Bronchial epithelial cell (primary cell): ENCODE measurements around the gene RAI2. TPM values are rescaled to one million over a fixed set of nuclear protein-coding genes. Genes with fewer than 3 reads are reported as not detected.
A peak's percentile ranks its signal among the peaks of the same experiment; 100 is the strongest.

Source experiments
- DNase-seq: peaks from one replicate; pipeline ENCODE4 v3.0.0-alpha.2; 2010; ENCODE audit warnings: low read depth
- FAIRE-seq: peaks from 2 replicates; lab custom pipeline; 2011; peaks lifted over from hg19 to GRCh38; lab: Jason Lieb, UNC
- H3K27me3 ChIP-seq: 2 replicates; pipeline ENCODE4 v1.5.1; 2011; ENCODE audit warnings: low read length; ENCODE audit not compliant: control insufficient read depth, insufficient read depth
- H3K36me3 ChIP-seq: 2 replicates; pipeline ENCODE4 v1.5.1; 2011; ENCODE audit warnings: low read length; ENCODE audit not compliant: control insufficient read depth, insufficient read depth
- H3K4me3 ChIP-seq: 2 replicates; pipeline ENCODE4 v1.5.1; 2011; ENCODE audit warnings: mild to moderate bottlenecking, low read depth, low read length, control low read depth
- CTCF ChIP-seq: IDR thresholded peaks from 2 replicates; pipeline ENCODE4 v1.5.1; 2011; ENCODE audit warnings: mild to moderate bottlenecking, moderate library complexity, low read length, control low read depth, inconsistent platforms; ENCODE audit not compliant: insufficient read depth, severe bottlenecking
- total RNA-seq: library from RNA; depleted of rRNA; stranded (reverse); fragments of >200 nt; gene quantifications from 2 replicates; pipeline ENCODE4 v1.2.1, GENCODE V29; 2014

RAI2 gene
- total RNA-seq, 1 donor from 2014 or later = not detected

- no peak for TF ChIP-seq CTCF
- FAIRE-seq = no peak
- no peak overlapping the region for H3K4me3 ChIP-seq
- no peaks in the 10 kb centered on the region for H3K36me3 ChIP-seq
- no peaks in the 10 kb centered on the region for H3K27me3 ChIP-seq
- DNase-seq = no peak
Observed at GRCh38 chrX:17818726-17819125, 42.4 kb downstream of the RAI2 start.

- Histone ChIP-seq H3K4me3 (no peak overlapping the region), H3K36me3 (no peaks in the 10 kb centered on the region), H3K27me3 (no peaks in the 10 kb centered on the region)
- DNase-seq (no peak), FAIRE-seq (no peak)
- TF ChIP-seq CTCF = no peak
Observed at GRCh38 chrX:17817251-17817650, 43.8 kb downstream of the RAI2 start.

- TF ChIP-seq CTCF = no peak
- FAIRE-seq (no peak), DNase-seq (peak; percentile 7)
- no peaks in the 10 kb centered on the region for H3K36me3 ChIP-seq
- H3K4me3 ChIP-seq = no peak overlapping the region
- no peaks in the 10 kb centered on the region for H3K27me3 ChIP-seq
Observed at GRCh38 chrX:17814557-17814956, 46.5 kb downstream of the RAI2 start.

- Histone ChIP-seq H3K4me3 (no peak overlapping the region), H3K36me3 (no peaks in the 10 kb centered on the region), H3K27me3 (no peaks in the 10 kb centered on the region)
- DNase-seq (no peak), FAIRE-seq (no peak)
- no peak for TF ChIP-seq CTCF
Observed at GRCh38 chrX:17814059-17814458, 47.0 kb downstream of the RAI2 start.

GRCh38 chrX:17813277-17813676 is 47.8 kb downstream of the RAI2 start:
- no peak for TF ChIP-seq CTCF
- H3K4me3 ChIP-seq = no peak overlapping the region
- H3K27me3 ChIP-seq = no peaks in the 10 kb centered on the region
- FAIRE-seq (no peak), DNase-seq (no peak)
- H3K36me3 ChIP-seq = no peaks in the 10 kb centered on the region

- Histone ChIP-seq H3K4me3 (no peak overlapping the region), H3K36me3 (no peaks in the 10 kb centered on the region), H3K27me3 (no peaks in the 10 kb centered on the region)
- FAIRE-seq = no peak
- DNase-seq = peak; percentile 1
- peak; percentile 59 for TF ChIP-seq CTCF
Observed at GRCh38 chrX:17812763-17813162, 48.3 kb downstream of the RAI2 start.
